ENCODE measurements around the gene MANSC1. TPM values are rescaled to one million over a fixed set of nuclear protein-coding genes. Genes with fewer than 3 reads are reported as not detected.

The MANSC1 gene
- total and polyA plus RNA-seq, 2 of the 13 experiments (the other 11 are each of a cell fraction or from before 2014, with no cell fraction given): 1.9 to 4.2 TPM

DNA sequence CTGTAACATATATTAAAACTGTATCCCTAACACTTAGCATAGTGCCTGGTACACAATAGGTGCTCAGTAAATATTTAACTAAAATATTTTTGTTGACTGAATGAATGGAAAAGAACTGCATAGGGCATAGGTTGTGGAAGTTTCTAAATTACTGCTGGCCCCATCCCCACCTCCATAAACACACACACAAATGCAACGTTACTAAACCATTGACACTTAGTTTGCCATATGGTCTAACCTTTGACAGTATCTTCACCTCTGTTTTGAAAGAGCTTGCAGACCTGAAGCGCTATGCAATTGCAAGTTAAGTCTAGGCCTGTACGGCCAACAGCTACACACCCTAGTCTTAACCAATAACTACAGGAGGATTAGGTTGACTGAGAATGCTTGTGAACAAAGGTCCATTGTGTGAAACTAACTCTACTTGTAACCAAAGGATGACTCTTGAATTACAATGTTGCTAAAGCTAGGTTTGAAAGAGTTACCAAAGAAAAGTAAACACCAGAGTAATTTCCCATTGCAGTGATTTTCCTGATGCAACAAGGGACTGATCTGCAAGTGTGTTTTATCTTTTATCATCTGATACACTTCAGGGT, 924 bp upstream of the MANSC1 start (continued):
- TF ChIP-seq ZNF503 (CRISPR knock-in tag; IDR thresholded peaks at IDR 0.05) (peak; percentile 59; the same call in 1 of the 2 replicates), CBX1 (IDR thresholded peaks at IDR 0.05; ENCODE audit: low read depth) (no peak), ZBTB10 (CRISPR knock-in tag; IDR thresholded peaks at IDR 0.05; ENCODE audit: borderline replicate concordance) (no peak), RCOR2 (CRISPR knock-in tag; IDR thresholded peaks at IDR 0.05) (0 out of 2 replicates have a peak, but pooled peaks have one; percentile 64), ATAD3A (CRISPR knock-in tag; IDR thresholded peaks at IDR 0.05) (no peak), KDM2A (CRISPR knock-in tag; IDR thresholded peaks at IDR 0.05; ENCODE audit: borderline replicate concordance, low read depth) (no peak), ZGPAT (CRISPR knock-in tag; IDR thresholded peaks at IDR 0.05) (no peak), NFKBIZ (CRISPR knock-in tag; IDR thresholded peaks at IDR 0.05) (0 out of 2 replicates have a peak, but pooled peaks have one; percentile 17), ZNF501 (CRISPR knock-in tag; IDR thresholded peaks at IDR 0.05) (no peak), SNAPC4 (CRISPR knock-in tag; IDR thresholded peaks at IDR 0.05) (no peak), ZFP36L2 (CRISPR knock-in tag; IDR thresholded peaks at IDR 0.05) (no peak), ZNF614 (CRISPR knock-in tag; IDR thresholded peaks at IDR 0.05; ENCODE audit: borderline replicate concordance) (no peak)
- TF ChIP-seq, protein P1, sequence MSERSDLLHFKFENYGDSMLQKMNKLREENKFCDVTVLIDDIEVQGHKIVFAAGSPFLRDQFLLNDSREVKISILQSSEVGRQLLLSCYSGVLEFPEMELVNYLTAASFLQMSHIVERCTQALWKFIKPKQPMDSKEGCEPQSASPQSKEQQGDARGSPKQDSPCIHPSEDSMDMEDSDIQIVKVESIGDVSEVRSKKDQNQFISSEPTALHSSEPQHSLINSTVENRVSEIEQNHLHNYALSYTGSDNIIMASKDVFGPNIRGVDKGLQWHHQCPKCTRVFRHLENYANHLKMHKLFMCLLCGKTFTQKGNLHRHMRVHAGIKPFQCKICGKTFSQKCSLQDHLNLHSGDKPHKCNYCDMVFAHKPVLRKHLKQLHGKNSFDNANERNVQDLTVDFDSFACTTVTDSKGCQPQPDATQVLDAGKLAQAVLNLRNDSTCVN (CRISPR knock-in tag; IDR thresholded peaks at IDR 0.05; ENCODE audit: borderline replicate concordance): no peak
- TF ChIP-seq, protein P2, sequence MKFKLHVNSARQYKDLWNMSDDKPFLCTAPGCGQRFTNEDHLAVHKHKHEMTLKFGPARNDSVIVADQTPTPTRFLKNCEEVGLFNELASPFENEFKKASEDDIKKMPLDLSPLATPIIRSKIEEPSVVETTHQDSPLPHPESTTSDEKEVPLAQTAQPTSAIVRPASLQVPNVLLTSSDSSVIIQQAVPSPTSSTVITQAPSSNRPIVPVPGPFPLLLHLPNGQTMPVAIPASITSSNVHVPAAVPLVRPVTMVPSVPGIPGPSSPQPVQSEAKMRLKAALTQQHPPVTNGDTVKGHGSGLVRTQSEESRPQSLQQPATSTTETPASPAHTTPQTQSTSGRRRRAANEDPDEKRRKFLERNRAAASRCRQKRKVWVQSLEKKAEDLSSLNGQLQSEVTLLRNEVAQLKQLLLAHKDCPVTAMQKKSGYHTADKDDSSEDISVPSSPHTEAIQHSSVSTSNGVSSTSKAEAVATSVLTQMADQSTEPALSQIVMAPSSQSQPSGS (CRISPR knock-in tag; IDR thresholded peaks at IDR 0.05): 0 out of 2 replicates have a peak, but pooled peaks have one; percentile 19

Data from HepG2 (cell line).